T-helper 2 cell treated with Interferon-gamma antibody and Interleukin-4, amounts not matched to agents 5 μg/mL and 100 μg/mL, for 36 hours (primary cell): Measurements from ENCODE around the gene IGFL1.
"Not testable (repeated sequence)": the region's sequence is repeated elsewhere in the genome, so short reads cannot be mapped to it uniquely, and the experiment has no call there.

ENCODE experiments used
- DNase-seq: peaks from one replicate; pipeline ENCODE4 v3.0.0; 2021; ENCODE audit warnings: low spot score
- H3K27ac Mint-ChIP-seq: one replicate; pipeline ENCODE4 v1.8.0; 2021; ENCODE audit warnings: mild to moderate bottlenecking, mixed read lengths
- H3K27me3 Mint-ChIP-seq: one replicate; pipeline ENCODE4 v1.8.0; 2021; ENCODE audit warnings: low read depth, mixed read lengths
- H3K36me3 Mint-ChIP-seq: one replicate; pipeline ENCODE4 v1.8.0; 2021; ENCODE audit warnings: low read depth, mixed read lengths
- H3K4me1 Mint-ChIP-seq: one replicate; pipeline ENCODE4 v1.8.0; 2021; ENCODE audit warnings: low read depth, mixed read lengths
- H3K4me3 Mint-ChIP-seq: one replicate; pipeline ENCODE4 v1.8.0; 2022; ENCODE audit warnings: mild to moderate bottlenecking, moderate library complexity, mixed read lengths
- H3K9me3 Mint-ChIP-seq: one replicate; pipeline ENCODE4 v1.8.0; 2021; ENCODE audit warnings: mixed read lengths

The IGFL1 gene

GRCh38 chr19:46195104-46195503, 34.4 kb upstream of the IGFL1 start:
- H3K4me1 Mint-ChIP-seq: peaks cover 10% of the 10 kb centered on the region
- peaks cover 20% of the 10 kb centered on the region for H3K27me3 Mint-ChIP-seq
- H3K36me3 Mint-ChIP-seq: no peaks in the 10 kb centered on the region
- H3K27ac Mint-ChIP-seq: no peak overlapping the region
- no peaks in the 10 kb centered on the region for H3K9me3 Mint-ChIP-seq
- no peak for DNase-seq
- H3K4me3 Mint-ChIP-seq: no peak overlapping the region

- not testable (repeated sequence) for H3K36me3 Mint-ChIP-seq, H3K27ac Mint-ChIP-seq, H3K9me3 Mint-ChIP-seq, H3K4me3 Mint-ChIP-seq, DNase-seq
- Mint-ChIP-seq H3K27me3 (peaks cover 19% of the 10 kb centered on the region), H3K4me1 (peaks cover 10% of the 10 kb centered on the region)
Measured at GRCh38 chr19:46195919-46196318, 33.6 kb upstream of the IGFL1 start.

GRCh38 chr19:46196410-46197124, 33.0 kb upstream of the IGFL1 start:
- DNase-seq: no peak
- Mint-ChIP-seq H3K4me1 (peaks cover 10% of the 10 kb centered on the region), H3K27me3 (peaks cover 18% of the 10 kb centered on the region), H3K27ac (no peak overlapping the region), H3K36me3 (no peaks in the 10 kb centered on the region), H3K9me3 (no peaks in the 10 kb centered on the region), H3K4me3 (no peak overlapping the region)

GRCh38 chr19:46197314-46198070, 32.0 kb upstream of the IGFL1 start:
- Mint-ChIP-seq H3K36me3 (no peaks in the 10 kb centered on the region), H3K4me1 (peaks cover 8% of the 10 kb centered on the region), H3K4me3 (no peak overlapping the region), H3K27me3 (peaks cover 27% of the 10 kb centered on the region), H3K9me3 (no peaks in the 10 kb centered on the region), H3K27ac (no peak overlapping the region)
- DNase-seq: no peak

GRCh38 chr19:46198756-46199155, 30.8 kb upstream of the IGFL1 start:
- H3K27ac Mint-ChIP-seq: no peak overlapping the region
- H3K4me1 Mint-ChIP-seq: no peaks in the 10 kb centered on the region
- H3K27me3 Mint-ChIP-seq: peaks cover 34% of the 10 kb centered on the region
- no peaks in the 10 kb centered on the region for H3K9me3 Mint-ChIP-seq
- no peaks in the 10 kb centered on the region for H3K36me3 Mint-ChIP-seq
- no peak overlapping the region for H3K4me3 Mint-ChIP-seq
- DNase-seq: no peak

GRCh38 chr19:46201454-46202310, 27.9 kb upstream of the IGFL1 start:
- H3K27me3 Mint-ChIP-seq: peaks cover 30% of the 10 kb centered on the region
- no peaks in the 10 kb centered on the region for H3K36me3 Mint-ChIP-seq
- H3K9me3 Mint-ChIP-seq: no peaks in the 10 kb centered on the region
- no peak overlapping the region for H3K4me3 Mint-ChIP-seq
- no peak overlapping the region for H3K27ac Mint-ChIP-seq
- H3K4me1 Mint-ChIP-seq: no peaks in the 10 kb centered on the region
- no peak for DNase-seq

GRCh38 chr19:46202426-46202825, 27.1 kb upstream of the IGFL1 start:
- Mint-ChIP-seq H3K36me3 (no peaks in the 10 kb centered on the region), H3K27ac (no peak overlapping the region), H3K27me3 (peaks cover 29% of the 10 kb centered on the region)

GRCh38 chr19:46202872-46203860, 26.4 kb upstream of the IGFL1 start:
- H3K4me1 Mint-ChIP-seq: no peaks in the 10 kb centered on the region
- no peaks in the 10 kb centered on the region for H3K36me3 Mint-ChIP-seq
- no peak overlapping the region for H3K4me3 Mint-ChIP-seq
- peaks cover 27% of the 10 kb centered on the region for H3K27me3 Mint-ChIP-seq
- no peak overlapping the region for H3K27ac Mint-ChIP-seq
- DNase-seq: no peak
- H3K9me3 Mint-ChIP-seq: no peaks in the 10 kb centered on the region

More at GRCh38 chr19:46202426-46202825, 27.1 kb upstream of the IGFL1 start:
- no peak for DNase-seq
- no peak overlapping the region for H3K4me3 Mint-ChIP-seq
- no peaks in the 10 kb centered on the region for H3K4me1 Mint-ChIP-seq
- no peaks in the 10 kb centered on the region for H3K9me3 Mint-ChIP-seq

GRCh38 chr19:46204008-46204407, 25.5 kb upstream of the IGFL1 start:
- H3K36me3 Mint-ChIP-seq: no peaks in the 10 kb centered on the region
- H3K9me3 Mint-ChIP-seq: no peaks in the 10 kb centered on the region
- H3K4me3 Mint-ChIP-seq: no peak overlapping the region
- no peak for DNase-seq
- H3K4me1 Mint-ChIP-seq: peaks cover 1% of the 10 kb centered on the region
- peaks cover 30% of the 10 kb centered on the region for H3K27me3 Mint-ChIP-seq
- H3K27ac Mint-ChIP-seq: no peak overlapping the region

- Mint-ChIP-seq H3K4me3 (no peak overlapping the region), H3K27ac (no peak overlapping the region), H3K27me3 (peaks cover 36% of the 10 kb centered on the region), H3K9me3 (no peaks in the 10 kb centered on the region), H3K4me1 (peaks cover 7% of the 10 kb centered on the region), H3K36me3 (no peaks in the 10 kb centered on the region)
- no peak for DNase-seq
Measured at GRCh38 chr19:46205183-46205984, 24.2 kb upstream of the IGFL1 start.

- H3K4me1 Mint-ChIP-seq: peaks cover 7% of the 10 kb centered on the region
- no peak for DNase-seq
- no peaks in the 10 kb centered on the region for H3K36me3 Mint-ChIP-seq
- H3K27ac Mint-ChIP-seq: no peak overlapping the region
- H3K27me3 Mint-ChIP-seq: peaks cover 36% of the 10 kb centered on the region
- H3K9me3 Mint-ChIP-seq: no peaks in the 10 kb centered on the region
- H3K4me3 Mint-ChIP-seq: no peak overlapping the region
Measured at GRCh38 chr19:46206176-46206575, 23.4 kb upstream of the IGFL1 start.

- peaks cover 7% of the 10 kb centered on the region for H3K4me1 Mint-ChIP-seq
- no peaks in the 10 kb centered on the region for H3K9me3 Mint-ChIP-seq
- H3K36me3 Mint-ChIP-seq: no peaks in the 10 kb centered on the region
- H3K4me3 Mint-ChIP-seq: no peak overlapping the region
- no peak overlapping the region for H3K27ac Mint-ChIP-seq
- DNase-seq: no peak
- H3K27me3 Mint-ChIP-seq: peaks cover 33% of the 10 kb centered on the region
Measured at GRCh38 chr19:46206682-46207081, 22.9 kb upstream of the IGFL1 start.
